Sigmoid colon (tissue), 4 donors: ENCODE results near the gene LRCH1.

Experiments
- POLR2AphosphoS5 ChIP-seq, 4 donors: sonication (generic); formaldehyde crosslinking; IDR thresholded peaks; one replicate each; pipeline ENCODE4 v1.6.1; 2017; ENCODE audit warnings: antibody characterized with exemption in 4 of 4
- TF ChIP-seq, protein P1 (sequence below), 4 experiments: fragments of 450-650 bp in 3 of 4; fragments of 200-600 bp in 1 of 4; IDR thresholded peaks; one replicate each; pipeline ENCODE4 v1.5.1; 2016 to 2019; ENCODE audit warnings: antibody characterized with exemption in 4 of 4, mild to moderate bottlenecking in 3 of 4, moderate library complexity in 2 of 4

DNA sequence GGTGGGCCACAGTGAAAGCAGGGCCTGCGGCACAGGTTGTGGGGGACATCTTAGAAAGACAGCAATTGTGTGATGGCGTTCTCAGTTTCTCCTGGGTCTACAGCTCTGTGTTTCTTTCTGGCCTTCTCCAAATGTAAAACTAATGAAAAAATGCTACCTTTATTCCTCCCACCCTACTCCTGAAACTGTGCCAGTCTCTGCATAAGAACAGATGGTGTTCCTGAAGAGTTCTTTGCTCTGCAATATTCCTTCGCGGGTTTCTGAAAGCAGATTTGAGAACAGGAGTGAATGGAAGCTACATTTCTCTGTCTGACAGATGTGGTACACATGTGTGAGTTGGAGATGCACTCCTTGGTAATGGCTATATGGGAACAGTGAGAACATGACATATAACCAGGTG, 18.0 kb upstream of the LRCH1 start:
- TF ChIP-seq, protein P1, sequence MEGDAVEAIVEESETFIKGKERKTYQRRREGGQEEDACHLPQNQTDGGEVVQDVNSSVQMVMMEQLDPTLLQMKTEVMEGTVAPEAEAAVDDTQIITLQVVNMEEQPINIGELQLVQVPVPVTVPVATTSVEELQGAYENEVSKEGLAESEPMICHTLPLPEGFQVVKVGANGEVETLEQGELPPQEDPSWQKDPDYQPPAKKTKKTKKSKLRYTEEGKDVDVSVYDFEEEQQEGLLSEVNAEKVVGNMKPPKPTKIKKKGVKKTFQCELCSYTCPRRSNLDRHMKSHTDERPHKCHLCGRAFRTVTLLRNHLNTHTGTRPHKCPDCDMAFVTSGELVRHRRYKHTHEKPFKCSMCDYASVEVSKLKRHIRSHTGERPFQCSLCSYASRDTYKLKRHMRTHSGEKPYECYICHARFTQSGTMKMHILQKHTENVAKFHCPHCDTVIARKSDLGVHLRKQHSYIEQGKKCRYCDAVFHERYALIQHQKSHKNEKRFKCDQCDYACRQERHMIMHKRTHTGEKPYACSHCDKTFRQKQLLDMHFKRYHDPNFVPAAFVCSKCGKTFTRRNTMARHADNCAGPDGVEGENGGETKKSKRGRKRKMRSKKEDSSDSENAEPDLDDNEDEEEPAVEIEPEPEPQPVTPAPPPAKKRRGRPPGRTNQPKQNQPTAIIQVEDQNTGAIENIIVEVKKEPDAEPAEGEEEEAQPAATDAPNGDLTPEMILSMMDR (IDR thresholded peaks at IDR 0.05) = no peak
- TF ChIP-seq POLR2AphosphoS5 (IDR thresholded peaks at IDR 0.05) = no peak
